SK-N-SH treated with all-trans-retinoic acid at 6 μM for 48 hours (cell line): ENCODE data around the gene FXYD6.

Experiments
- CSDC2 ChIP-seq: fragments of 250-450 bp; sonication (Bioruptor Pico); IDR thresholded peaks from 2 replicates; pipeline ENCODE4 v1.5.0; 2020; ENCODE audit warnings: mild to moderate bottlenecking, moderate library complexity
- CSRNP3 ChIP-seq: fragments of 250-450 bp; sonication (Bioruptor Pico); IDR thresholded peaks from 2 replicates; pipeline ENCODE4 v1.5.1; 2021; ENCODE audit warnings: mild to moderate bottlenecking, moderate library complexity
- ESRRG ChIP-seq: fragments of 250-450 bp; sonication (Bioruptor Pico); IDR thresholded peaks from 2 replicates; pipeline ENCODE4 v1.6.1; 2021; ENCODE audit warnings: mild to moderate bottlenecking
- ISL1 ChIP-seq: fragments of 250-450 bp; sonication (Bioruptor Pico); IDR thresholded peaks from 2 replicates; pipeline ENCODE4 v2.1.2; 2022; ENCODE audit warnings: mild to moderate bottlenecking, moderate library complexity
- OSR1 ChIP-seq: fragments of 250-450 bp; sonication (Bioruptor Pico); IDR thresholded peaks from 2 replicates; pipeline ENCODE4 v1.8.0; 2022; ENCODE audit warnings: moderate library complexity, mild to moderate bottlenecking, inconsistent platforms
- PPARA ChIP-seq: fragments of 250-450 bp; sonication (Bioruptor Pico); IDR thresholded peaks from 2 replicates; pipeline ENCODE4 v1.5.0; 2020; ENCODE audit warnings: mild to moderate bottlenecking, borderline replicate concordance
- RARB ChIP-seq: fragments of 250-450 bp; sonication (Bioruptor Pico); IDR thresholded peaks from 2 replicates; pipeline ENCODE4 v1.8.0; 2021; ENCODE audit warnings: mild to moderate bottlenecking, moderate library complexity
- TCF4 ChIP-seq: fragments of 250-450 bp; sonication (Bioruptor Pico); IDR thresholded peaks from 2 replicates; pipeline ENCODE4 v1.8.0; 2021; ENCODE audit warnings: mild to moderate bottlenecking, moderate library complexity, borderline replicate concordance
- TOX ChIP-seq: fragments of 250-450 bp; sonication (Bioruptor Pico); IDR thresholded peaks from 2 replicates; pipeline ENCODE4 v1.8.0; 2021; ENCODE audit warnings: mild to moderate bottlenecking, moderate library complexity, borderline replicate concordance
- ZC3H10 ChIP-seq: fragments of 250-450 bp; sonication (Bioruptor Pico); IDR thresholded peaks from 2 replicates; pipeline ENCODE4 v1.5.1; 2021; ENCODE audit warnings: mild to moderate bottlenecking, moderate library complexity
- ZFP30 ChIP-seq: fragments of 450-650 bp; formaldehyde crosslinking; IDR thresholded peaks from 2 replicates; pipeline ENCODE4 v1.5.0; 2022; ENCODE audit warnings: mild to moderate bottlenecking, moderate library complexity
- ZNF565 ChIP-seq: fragments of 450-650 bp; formaldehyde crosslinking; conservative IDR thresholded peaks from 2 replicates; pipeline ENCODE4 v1.5.0; 2020; ENCODE audit warnings: low read depth, mild to moderate bottlenecking, moderate library complexity
- TF ChIP-seq, protein P1 (sequence below): fragments of 250-450 bp; sonication (Bioruptor Pico); IDR thresholded peaks from 2 replicates; pipeline ENCODE4 v1.8.0; 2020; ENCODE audit warnings: mild to moderate bottlenecking, moderate library complexity, borderline replicate concordance
- TF ChIP-seq, protein P2 (sequence below): fragments of 250-450 bp; sonication (Bioruptor Pico); IDR thresholded peaks from 2 replicates; pipeline ENCODE4 v1.8.0; 2021; ENCODE audit warnings: low read depth, mild to moderate bottlenecking, moderate library complexity, borderline replicate concordance

GRCh38 chr11:117875382-117876058 lies 938 bp downstream of the FXYD6 start:
- TF ChIP-seq, protein P1, sequence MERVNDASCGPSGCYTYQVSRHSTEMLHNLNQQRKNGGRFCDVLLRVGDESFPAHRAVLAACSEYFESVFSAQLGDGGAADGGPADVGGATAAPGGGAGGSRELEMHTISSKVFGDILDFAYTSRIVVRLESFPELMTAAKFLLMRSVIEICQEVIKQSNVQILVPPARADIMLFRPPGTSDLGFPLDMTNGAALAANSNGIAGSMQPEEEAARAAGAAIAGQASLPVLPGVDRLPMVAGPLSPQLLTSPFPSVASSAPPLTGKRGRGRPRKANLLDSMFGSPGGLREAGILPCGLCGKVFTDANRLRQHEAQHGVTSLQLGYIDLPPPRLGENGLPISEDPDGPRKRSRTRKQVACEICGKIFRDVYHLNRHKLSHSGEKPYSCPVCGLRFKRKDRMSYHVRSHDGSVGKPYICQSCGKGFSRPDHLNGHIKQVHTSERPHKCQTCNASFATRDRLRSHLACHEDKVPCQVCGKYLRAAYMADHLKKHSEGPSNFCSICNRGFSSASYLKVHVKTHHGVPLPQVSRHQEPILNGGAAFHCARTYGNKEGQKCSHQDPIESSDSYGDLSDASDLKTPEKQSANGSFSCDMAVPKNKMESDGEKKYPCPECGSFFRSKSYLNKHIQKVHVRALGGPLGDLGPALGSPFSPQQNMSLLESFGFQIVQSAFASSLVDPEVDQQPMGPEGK (CRISPR knock-in tag): no peak
- TF ChIP-seq ZFP30 (CRISPR knock-in tag) (no peak), PPARA (CRISPR knock-in tag) (no peak), TCF4 (CRISPR knock-in tag) (no peak), ESRRG (CRISPR knock-in tag) (no peak), RARB (no peak), CSRNP3 (no peak), TOX (no peak), ZNF565 (no peak), CSDC2 (CRISPR knock-in tag) (no peak), ZC3H10 (CRISPR knock-in tag) (no peak), OSR1 (CRISPR knock-in tag) (no peak), ISL1 (no peak)
- TF ChIP-seq, protein P2, sequence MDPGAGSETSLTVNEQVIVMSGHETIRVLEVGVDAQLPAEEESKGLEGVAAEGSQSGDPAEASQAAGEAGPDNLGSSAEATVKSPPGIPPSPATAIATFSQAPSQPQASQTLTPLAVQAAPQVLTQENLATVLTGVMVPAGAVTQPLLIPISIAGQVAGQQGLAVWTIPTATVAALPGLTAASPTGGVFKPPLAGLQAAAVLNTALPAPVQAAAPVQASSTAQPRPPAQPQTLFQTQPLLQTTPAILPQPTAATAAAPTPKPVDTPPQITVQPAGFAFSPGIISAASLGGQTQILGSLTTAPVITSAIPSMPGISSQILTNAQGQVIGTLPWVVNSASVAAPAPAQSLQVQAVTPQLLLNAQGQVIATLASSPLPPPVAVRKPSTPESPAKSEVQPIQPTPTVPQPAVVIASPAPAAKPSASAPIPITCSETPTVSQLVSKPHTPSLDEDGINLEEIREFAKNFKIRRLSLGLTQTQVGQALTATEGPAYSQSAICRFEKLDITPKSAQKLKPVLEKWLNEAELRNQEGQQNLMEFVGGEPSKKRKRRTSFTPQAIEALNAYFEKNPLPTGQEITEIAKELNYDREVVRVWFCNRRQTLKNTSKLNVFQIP (CRISPR knock-in tag): no peak
